ENCODE measurements around the gene RAB15. TPM values are rescaled to one million over a fixed set of nuclear protein-coding genes. Genes with fewer than 3 reads are reported as not detected.

The RAB15 gene
- total and polyA plus RNA-seq, 4 donors, result 6.8 to 16.4 (median 14.9) TPM

- no peak for TF ChIP-seq CTCF (IDR thresholded peaks at IDR 0.05; ENCODE audit: control extremely low read depth, extremely low read depth)
- peaks cover 5 to 12% (median 11%) of the 10 kb centered on the region in 5 donors for H3K4me1 ChIP-seq (ENCODE audit: control insufficient read depth in 5 of 5, insufficient read depth in 5 of 5, low read length in 5 of 5)
- H3K9me3 ChIP-seq (ENCODE audit: control insufficient read depth in 4 of 4, insufficient read depth in 3 of 4, low read length in 3 of 4), result no peaks in the 10 kb centered on the region
- peaks cover 0 to 8% (median 3%) of the 10 kb centered on the region in 4 donors for H3K36me3 ChIP-seq (ENCODE audit: control insufficient read depth in 4 of 4, insufficient read depth in 4 of 4, low read length in 4 of 4)
- WGBS, 2 donors, result 62 to 85% methylated on average over 5 of the region's 5 CpGs
- ATAC-seq (ENCODE audit: insufficient read depth, low FRiP score) (peak; percentile 37), DNase-seq (no peak)
- no peak overlapping the region for H3K4me3 ChIP-seq
- peak overlapping the region in 1 of 2 donors; percentile 53 for H3K27ac ChIP-seq (ENCODE audit: low read depth in 1 of 2, low read length in 1 of 2)
- no peaks in the 10 kb centered on the region for H3K27me3 ChIP-seq (ENCODE audit: control insufficient read depth in 3 of 3, insufficient read depth in 3 of 3, low read length in 2 of 3)
- H3K9ac ChIP-seq (ENCODE audit: insufficient read depth in 1 of 2, low read length in 2 of 2), result no peak overlapping the region
These were observed 52.5 kb downstream of the RAB15 start for GRCh38 chr14:64919618-64920017.

DNA sequence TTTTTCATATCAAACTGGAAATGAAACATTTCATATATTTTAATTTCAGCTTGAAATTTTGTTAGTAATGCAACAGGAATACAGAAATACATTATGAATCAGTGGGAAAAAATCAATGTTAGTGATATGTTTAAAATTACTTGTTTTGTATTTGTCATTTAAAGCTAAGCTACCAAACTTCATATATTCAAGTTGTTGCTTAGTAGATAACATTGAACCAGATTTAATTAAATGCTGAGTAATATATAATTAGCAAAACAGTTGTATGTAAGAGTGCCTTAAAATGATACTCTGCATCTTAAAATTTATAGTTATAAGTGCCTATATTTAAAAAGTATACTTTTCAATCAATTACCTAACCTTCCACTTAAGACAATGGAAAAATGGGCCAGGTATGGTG is 52.9 kb downstream of the RAB15 start:
- peaks cover 0 to 5% (median under 1%) of the 10 kb centered on the region in 4 donors for H3K36me3 ChIP-seq (ENCODE audit: control insufficient read depth in 4 of 4, insufficient read depth in 4 of 4, low read length in 4 of 4)
- H3K27me3 ChIP-seq (ENCODE audit: control insufficient read depth in 3 of 3, insufficient read depth in 3 of 3, low read length in 2 of 3), result no peaks in the 10 kb centered on the region
- no peak overlapping the region for H3K9ac ChIP-seq (ENCODE audit: insufficient read depth in 1 of 2, low read length in 2 of 2)
- H3K4me3 ChIP-seq, result no peak overlapping the region
- no peak for TF ChIP-seq CTCF (IDR thresholded peaks at IDR 0.05; ENCODE audit: control extremely low read depth, extremely low read depth)
- no peak for ATAC-seq (ENCODE audit: insufficient read depth, low FRiP score)
- H3K27ac ChIP-seq (ENCODE audit: low read depth in 1 of 2, low read length in 1 of 2), result peak overlapping the region in 1 of 2 donors; percentile 53
- peaks cover 5 to 12% (median 11%) of the 10 kb centered on the region in 5 donors for H3K4me1 ChIP-seq (ENCODE audit: control insufficient read depth in 5 of 5, insufficient read depth in 5 of 5, low read length in 5 of 5)
- no peaks in the 10 kb centered on the region for H3K9me3 ChIP-seq (ENCODE audit: control insufficient read depth in 4 of 4, insufficient read depth in 3 of 4, low read length in 3 of 4)
- DNase-seq, result no peak

GRCh38 chr14:64918216-64918615 is 53.9 kb downstream of the RAB15 start:
- no peak overlapping the region for H3K4me3 ChIP-seq
- no peaks in the 10 kb centered on the region for H3K36me3 ChIP-seq (ENCODE audit: control insufficient read depth in 4 of 4, insufficient read depth in 4 of 4, low read length in 4 of 4)
- no peak for ATAC-seq (ENCODE audit: insufficient read depth, low FRiP score)
- 92 to 97% methylated on average over 4 of the region's 4 CpGs for WGBS, 2 donors
- H3K4me1 ChIP-seq (ENCODE audit: control insufficient read depth in 5 of 5, insufficient read depth in 5 of 5, low read length in 5 of 5), result peaks cover 5 to 15% (median 12%) of the 10 kb centered on the region in 5 donors
- H3K27ac ChIP-seq (ENCODE audit: low read depth in 1 of 2, low read length in 1 of 2), result no peak overlapping the region
- DNase-seq, result no peak
- no peaks in the 10 kb centered on the region for H3K27me3 ChIP-seq (ENCODE audit: control insufficient read depth in 3 of 3, insufficient read depth in 3 of 3, low read length in 2 of 3)
- H3K9ac ChIP-seq (ENCODE audit: insufficient read depth in 1 of 2, low read length in 2 of 2), result no peak overlapping the region
- TF ChIP-seq CTCF (IDR thresholded peaks at IDR 0.05; ENCODE audit: control extremely low read depth, extremely low read depth), result no peak
- H3K9me3 ChIP-seq (ENCODE audit: control insufficient read depth in 4 of 4, insufficient read depth in 3 of 4, low read length in 3 of 4), result no peaks in the 10 kb centered on the region

- no peak for ATAC-seq (ENCODE audit: insufficient read depth, low FRiP score)
- H3K9ac ChIP-seq (ENCODE audit: insufficient read depth in 1 of 2, low read length in 2 of 2), result no peak overlapping the region
- TF ChIP-seq CTCF (IDR thresholded peaks at IDR 0.05; ENCODE audit: control extremely low read depth, extremely low read depth), result no peak
- H3K27ac ChIP-seq (ENCODE audit: low read depth in 1 of 2, low read length in 1 of 2), result no peak overlapping the region
- no peak for DNase-seq
- no peaks in the 10 kb centered on the region for H3K27me3 ChIP-seq (ENCODE audit: control insufficient read depth in 3 of 3, insufficient read depth in 3 of 3, low read length in 2 of 3)
- H3K36me3 ChIP-seq (ENCODE audit: control insufficient read depth in 4 of 4, insufficient read depth in 4 of 4, low read length in 4 of 4), result no peaks in the 10 kb centered on the region
- 43 to 82% methylated on average over 2 of the region's 2 CpGs for WGBS, 2 donors
- peaks cover 5 to 15% (median 12%) of the 10 kb centered on the region in 5 donors for H3K4me1 ChIP-seq (ENCODE audit: control insufficient read depth in 5 of 5, insufficient read depth in 5 of 5, low read length in 5 of 5)
- H3K4me3 ChIP-seq, result no peak overlapping the region
- no peaks in the 10 kb centered on the region for H3K9me3 ChIP-seq (ENCODE audit: control insufficient read depth in 4 of 4, insufficient read depth in 3 of 4, low read length in 3 of 4)
These were observed 56.3 kb downstream of the RAB15 start for GRCh38 chr14:64915797-64916196.
